ENCODE data around the gene ZFPM1.

The ZFPM1 gene

GRCh38 chr16:88497561-88498462, 44.7 kb downstream of the ZFPM1 start:
- Mint-ChIP-seq H3K4me3 (no peak overlapping the region), H3K27me3 (no peaks in the 10 kb centered on the region), H3K27ac (no peak overlapping the region), H3K36me3 (no peaks in the 10 kb centered on the region), H3K4me1 (ENCODE audit: low read depth) (no peaks in the 10 kb centered on the region), H3K9me3 (ENCODE audit: low read depth) (no peaks in the 10 kb centered on the region)

GRCh38 chr16:88498576-88499208, 45.6 kb downstream of the ZFPM1 start:
- no peak overlapping the region for H3K27ac Mint-ChIP-seq
- peaks cover 1% of the 10 kb centered on the region for H3K4me1 Mint-ChIP-seq (ENCODE audit: low read depth)
- no peaks in the 10 kb centered on the region for H3K36me3 Mint-ChIP-seq
- H3K4me3 Mint-ChIP-seq, result no peak overlapping the region
- H3K9me3 Mint-ChIP-seq (ENCODE audit: low read depth), result no peaks in the 10 kb centered on the region
- H3K27me3 Mint-ChIP-seq, result no peaks in the 10 kb centered on the region

- Mint-ChIP-seq H3K4me3 (no peak overlapping the region), H3K27me3 (no peaks in the 10 kb centered on the region), H3K27ac (no peak overlapping the region)
These were observed 46.2 kb downstream of the ZFPM1 start for GRCh38 chr16:88499292-88499691.

GRCh38 chr16:88499836-88500251, 46.8 kb downstream of the ZFPM1 start:
- no peaks in the 10 kb centered on the region for H3K27me3 Mint-ChIP-seq
- H3K27ac Mint-ChIP-seq, result no peak overlapping the region
- no peaks in the 10 kb centered on the region for H3K9me3 Mint-ChIP-seq (ENCODE audit: low read depth)
- peaks cover 2% of the 10 kb centered on the region for H3K4me1 Mint-ChIP-seq (ENCODE audit: low read depth)
- no peak overlapping the region for H3K4me3 Mint-ChIP-seq
- no peaks in the 10 kb centered on the region for H3K36me3 Mint-ChIP-seq

More at GRCh38 chr16:88499292-88499691, 46.2 kb downstream of the ZFPM1 start:
- H3K9me3 Mint-ChIP-seq (ENCODE audit: low read depth), result no peaks in the 10 kb centered on the region
- H3K4me1 Mint-ChIP-seq (ENCODE audit: low read depth), result peaks cover 1% of the 10 kb centered on the region
- no peaks in the 10 kb centered on the region for H3K36me3 Mint-ChIP-seq

GRCh38 chr16:88500255-88500661, 47.2 kb downstream of the ZFPM1 start:
- Mint-ChIP-seq H3K27ac (no peak overlapping the region), H3K27me3 (no peaks in the 10 kb centered on the region), H3K36me3 (no peaks in the 10 kb centered on the region), H3K4me1 (ENCODE audit: low read depth) (peaks cover 3% of the 10 kb centered on the region), H3K9me3 (ENCODE audit: low read depth) (no peaks in the 10 kb centered on the region), H3K4me3 (no peak overlapping the region)

GRCh38 chr16:88502371-88502770, 49.3 kb downstream of the ZFPM1 start:
- Mint-ChIP-seq H3K36me3 (no peaks in the 10 kb centered on the region), H3K4me1 (ENCODE audit: low read depth) (peaks cover 4% of the 10 kb centered on the region), H3K4me3 (no peak overlapping the region)

GRCh38 chr16:88502776-88503280, 49.7 kb downstream of the ZFPM1 start:
- Mint-ChIP-seq H3K27me3 (no peaks in the 10 kb centered on the region), H3K27ac (no peak overlapping the region), H3K36me3 (no peaks in the 10 kb centered on the region), H3K4me3 (no peak overlapping the region), H3K4me1 (ENCODE audit: low read depth) (peaks cover 4% of the 10 kb centered on the region), H3K9me3 (ENCODE audit: low read depth) (no peaks in the 10 kb centered on the region)

More at GRCh38 chr16:88502371-88502770, 49.3 kb downstream of the ZFPM1 start:
- no peaks in the 10 kb centered on the region for H3K9me3 Mint-ChIP-seq (ENCODE audit: low read depth)
- no peak overlapping the region for H3K27ac Mint-ChIP-seq
- H3K27me3 Mint-ChIP-seq, result no peaks in the 10 kb centered on the region

GRCh38 chr16:88503374-88503770, 50.3 kb downstream of the ZFPM1 start:
- Mint-ChIP-seq H3K36me3 (no peaks in the 10 kb centered on the region), H3K27me3 (no peaks in the 10 kb centered on the region), H3K4me3 (no peak overlapping the region), H3K27ac (no peak overlapping the region), H3K9me3 (ENCODE audit: low read depth) (no peaks in the 10 kb centered on the region), H3K4me1 (ENCODE audit: low read depth) (peaks cover 4% of the 10 kb centered on the region)

GRCh38 chr16:88503771-88504488, 50.9 kb downstream of the ZFPM1 start:
- H3K27ac Mint-ChIP-seq, result no peak overlapping the region

GRCh38 chr16:88504489-88505404, 51.7 kb downstream of the ZFPM1 start:
- Mint-ChIP-seq H3K4me1 (ENCODE audit: low read depth) (peaks cover 4% of the 10 kb centered on the region), H3K9me3 (ENCODE audit: low read depth) (no peaks in the 10 kb centered on the region), H3K27ac (no peak overlapping the region), H3K36me3 (no peaks in the 10 kb centered on the region), H3K4me3 (no peak overlapping the region), H3K27me3 (no peaks in the 10 kb centered on the region)

More at GRCh38 chr16:88503771-88504488, 50.9 kb downstream of the ZFPM1 start:
- no peaks in the 10 kb centered on the region for H3K36me3 Mint-ChIP-seq
- H3K9me3 Mint-ChIP-seq (ENCODE audit: low read depth), result no peaks in the 10 kb centered on the region
- no peaks in the 10 kb centered on the region for H3K27me3 Mint-ChIP-seq
- no peak overlapping the region for H3K4me3 Mint-ChIP-seq
- peaks cover 4% of the 10 kb centered on the region for H3K4me1 Mint-ChIP-seq (ENCODE audit: low read depth)

- Mint-ChIP-seq H3K4me3 (no peak overlapping the region), H3K9me3 (ENCODE audit: low read depth) (no peaks in the 10 kb centered on the region)
These were observed 52.5 kb downstream of the ZFPM1 start for GRCh38 chr16:88505405-88506082.

GRCh38 chr16:88506723-88507122, 53.6 kb downstream of the ZFPM1 start:
- no peaks in the 10 kb centered on the region for H3K27me3 Mint-ChIP-seq
- H3K36me3 Mint-ChIP-seq, result no peaks in the 10 kb centered on the region
- no peak overlapping the region for H3K4me3 Mint-ChIP-seq
- H3K4me1 Mint-ChIP-seq (ENCODE audit: low read depth), result peaks cover 4% of the 10 kb centered on the region
- no peak overlapping the region for H3K27ac Mint-ChIP-seq
- H3K9me3 Mint-ChIP-seq (ENCODE audit: low read depth), result no peaks in the 10 kb centered on the region

More at GRCh38 chr16:88505405-88506082, 52.5 kb downstream of the ZFPM1 start:
- H3K4me1 Mint-ChIP-seq (ENCODE audit: low read depth), result peaks cover 4% of the 10 kb centered on the region
- H3K36me3 Mint-ChIP-seq, result no peaks in the 10 kb centered on the region
- H3K27me3 Mint-ChIP-seq, result no peaks in the 10 kb centered on the region
- no peak overlapping the region for H3K27ac Mint-ChIP-seq

- Mint-ChIP-seq H3K27me3 (no peaks in the 10 kb centered on the region), H3K9me3 (ENCODE audit: low read depth) (no peaks in the 10 kb centered on the region), H3K27ac (no peak overlapping the region), H3K4me3 (no peak overlapping the region), H3K36me3 (no peaks in the 10 kb centered on the region), H3K4me1 (ENCODE audit: low read depth) (peaks cover 4% of the 10 kb centered on the region)
These were observed 54.2 kb downstream of the ZFPM1 start for GRCh38 chr16:88507231-88507743.

All from activated naive CD8-positive, alpha-beta T cell (primary cell).